Ovary (tissue), 9 donors: ENCODE data around the gene CTLA4. TPM values are rescaled to one million over a fixed set of nuclear protein-coding genes. Genes with fewer than 3 reads are reported as not detected.

Experiments used
- DNase-seq, 5 donors: peaks; one replicate each; pipeline ENCODE4 v3.0.0-alpha.2; 2019 to 2020
- H3K27ac ChIP-seq, 2 donors: fragments of 200-600 bp; one replicate each; pipeline versions ENCODE4 v1.5.1 to v1.8.0; 2019 to 2022
- H3K27me3 ChIP-seq: fragments of 200-600 bp; one replicate; pipeline ENCODE4 v1.8.0; 2022
- H3K36me3 ChIP-seq: fragments of 200-600 bp; sonication (generic); one replicate; pipeline ENCODE4 v1.5.1; 2019
- H3K4me1 ChIP-seq: one replicate; pipeline ENCODE4 v1.8.1; 2013; ENCODE audit warnings: mild to moderate bottlenecking, moderate library complexity; ENCODE audit not compliant: insufficient read depth
- H3K4me3 ChIP-seq: fragments of 200-600 bp; sonication (generic); one replicate; pipeline ENCODE4 v1.5.1; 2017
- H3K9me3 ChIP-seq, 2 donors: fragments of 200-600 bp in 1 of 2; sonication (generic) in 1 of 2; one replicate each; pipeline versions ENCODE4 v1.5.1 to v1.8.1; 2013 to 2019; ENCODE audit warnings: mild to moderate bottlenecking in 1 of 2, moderate library complexity in 1 of 2
- EP300 ChIP-seq: sonication (generic); formaldehyde crosslinking; IDR thresholded peaks from one replicate; pipeline ENCODE4 v1.6.1; 2017; ENCODE audit warnings: antibody characterized with exemption
- POLR2A ChIP-seq: fragments of 450-650 bp; IDR thresholded peaks from one replicate; pipeline ENCODE4 v1.6.1; 2017; ENCODE audit warnings: antibody characterized with exemption, mild to moderate bottlenecking, moderate library complexity
- WGBS, 3 donors: extraction: QIAGEN DNeasy Blood & Tissue Kit in 1 of 3; methylation state at CpG; one replicate each; pipeline versions ENCODE4 v1.1.5 to v1.1.7; 2013 to 2017; 5-methylcytosine and 5-hydroxymethylcytosine counted together
- intact Hi-C, 4 donors: fragments of 100-400 bp; cut with DNase I; formaldehyde crosslinking; loops; one replicate each; pipeline versions ENCODE4 v1.11.0 to v1.15.1; 2022 to 2023
- polyA plus RNA-seq, 2 donors: library from polyadenylated mRNA; stranded (reverse); fragments of 200-250 nt in 1 of 2; fragments of 350-450 nt in 1 of 2; fragmentation: Illumina TruSeq in 1 of 2; extraction: RNeasy Lipid Tissue Mini Kit (QIAGEN cat#74804) in 1 of 2; gene quantifications; one replicate each; pipeline ENCODE4 v1.2.3, GENCODE V29; 2013 to 2014
- total RNA-seq, 7 donors: library from RNA; depleted of rRNA in 2 of 7; stranded (reverse); fragments of >200 nt in 2 of 7; fragmentation: NEBNext Ultra II Directional in 3 of 7; extraction: Animal tissue kit (Norgen Biotek cat#: 25700) in 3 of 7; gene quantifications; one replicate each; pipeline versions ENCODE4 v1.1.0 to v1.2.4, GENCODE V29; 2016 to 2023
- TF ChIP-seq, protein P1 (sequence below), 3 donors: fragments of 450-650 bp in 2 of 3; fragments of 200-600 bp in 1 of 3; IDR thresholded peaks; one replicate each; pipeline versions ENCODE4 v1.5.1 to v1.8.0; 2016 to 2022; ENCODE audit warnings: antibody characterized with exemption in 3 of 3, mild to moderate bottlenecking in 1 of 3
- donor health status: DM: no; HTN: no; CAD: no; lungs with moderate emphysema.
- donor health status: DM: no; HTN: no; CAD: no.
- donor health status: Bipolar disorder and iron deficiency.
- donor health status: DM: yes; HTN: yes; CAD: no.
- donor health status: DM: no; HTN: no; CAD: no.
- donor health status: DM: yes; HTN: yes; CAD: no.

Gene CTLA4
- total and polyA plus RNA-seq, 9 donors, result 0.04 to 0.51 (median 0.17) TPM; not detected in 6

DNA sequence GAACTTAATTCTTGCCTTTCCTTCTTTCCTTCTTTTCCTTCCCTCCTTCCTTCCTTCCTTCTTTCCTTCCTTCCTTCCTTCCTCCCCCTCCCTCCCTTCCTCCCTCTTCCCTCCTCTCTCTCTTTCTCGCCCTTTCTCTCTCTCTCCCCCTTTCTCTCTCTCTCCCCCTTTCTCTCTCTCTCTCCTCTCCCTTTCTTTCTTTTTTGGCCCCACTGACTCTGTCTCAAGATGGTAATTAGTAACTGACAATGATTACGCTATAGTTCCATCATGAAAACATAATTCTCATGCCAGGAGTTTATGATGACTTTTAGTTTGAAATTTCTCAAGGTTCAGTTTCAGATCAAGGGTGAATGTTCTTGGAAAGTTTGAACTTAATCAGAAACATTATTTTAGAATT lies 14.8 kb upstream of the CTLA4 start:
- DNase-seq, result no peak
- no peaks in the 10 kb centered on the region for H3K4me1 ChIP-seq
- H3K27ac ChIP-seq, result no peak overlapping the region
- no peaks in the 10 kb centered on the region for H3K36me3 ChIP-seq
- H3K27me3 ChIP-seq, result no peaks in the 10 kb centered on the region
- no peaks in the 10 kb centered on the region for H3K9me3 ChIP-seq
- WGBS, 3 donors, result 45 to 60% (median 52%) methylated on average over 2 of the region's 2 CpGs
- intact Hi-C loops, result no loop called here
- TF ChIP-seq, protein P1, sequence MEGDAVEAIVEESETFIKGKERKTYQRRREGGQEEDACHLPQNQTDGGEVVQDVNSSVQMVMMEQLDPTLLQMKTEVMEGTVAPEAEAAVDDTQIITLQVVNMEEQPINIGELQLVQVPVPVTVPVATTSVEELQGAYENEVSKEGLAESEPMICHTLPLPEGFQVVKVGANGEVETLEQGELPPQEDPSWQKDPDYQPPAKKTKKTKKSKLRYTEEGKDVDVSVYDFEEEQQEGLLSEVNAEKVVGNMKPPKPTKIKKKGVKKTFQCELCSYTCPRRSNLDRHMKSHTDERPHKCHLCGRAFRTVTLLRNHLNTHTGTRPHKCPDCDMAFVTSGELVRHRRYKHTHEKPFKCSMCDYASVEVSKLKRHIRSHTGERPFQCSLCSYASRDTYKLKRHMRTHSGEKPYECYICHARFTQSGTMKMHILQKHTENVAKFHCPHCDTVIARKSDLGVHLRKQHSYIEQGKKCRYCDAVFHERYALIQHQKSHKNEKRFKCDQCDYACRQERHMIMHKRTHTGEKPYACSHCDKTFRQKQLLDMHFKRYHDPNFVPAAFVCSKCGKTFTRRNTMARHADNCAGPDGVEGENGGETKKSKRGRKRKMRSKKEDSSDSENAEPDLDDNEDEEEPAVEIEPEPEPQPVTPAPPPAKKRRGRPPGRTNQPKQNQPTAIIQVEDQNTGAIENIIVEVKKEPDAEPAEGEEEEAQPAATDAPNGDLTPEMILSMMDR (IDR thresholded peaks at IDR 0.05), result no peak
- TF ChIP-seq POLR2A (no peak), EP300 (no peak)
- H3K4me3 ChIP-seq, result no peak overlapping the region

DNA sequence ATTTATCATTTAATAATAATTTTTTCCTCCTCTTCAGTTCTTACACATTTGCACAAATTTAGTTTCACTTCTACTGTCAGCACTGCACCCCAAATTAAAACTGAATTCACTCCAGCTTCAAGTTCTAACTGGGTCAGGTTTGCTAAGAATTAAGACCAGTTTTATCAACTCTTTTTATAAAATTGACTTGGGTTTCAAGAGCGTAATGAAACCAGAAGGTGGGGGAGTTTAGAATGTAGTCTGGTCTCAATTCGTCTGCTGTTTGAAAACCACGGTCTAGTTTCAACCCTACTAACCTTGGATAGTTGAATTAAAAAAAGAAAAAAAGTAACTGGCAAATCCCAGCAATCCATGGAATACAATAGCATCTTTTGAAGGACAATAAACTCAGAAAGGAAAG lies 14.3 kb upstream of the CTLA4 start:
- H3K9me3 ChIP-seq, result no peaks in the 10 kb centered on the region
- intact Hi-C loops, result no loop called here
- H3K4me1 ChIP-seq, result no peaks in the 10 kb centered on the region
- H3K27me3 ChIP-seq, result no peaks in the 10 kb centered on the region
- no peaks in the 10 kb centered on the region for H3K36me3 ChIP-seq
- no peak for DNase-seq
- WGBS, 3 donors, result 8 to 20% (median 13%) methylated on average over 3 of the region's 3 CpGs
- H3K4me3 ChIP-seq, result no peak overlapping the region
- no peak overlapping the region for H3K27ac ChIP-seq
- TF ChIP-seq, protein P1 (IDR thresholded peaks at IDR 0.05), result no peak
- TF ChIP-seq EP300 (no peak), POLR2A (no peak)

DNA sequence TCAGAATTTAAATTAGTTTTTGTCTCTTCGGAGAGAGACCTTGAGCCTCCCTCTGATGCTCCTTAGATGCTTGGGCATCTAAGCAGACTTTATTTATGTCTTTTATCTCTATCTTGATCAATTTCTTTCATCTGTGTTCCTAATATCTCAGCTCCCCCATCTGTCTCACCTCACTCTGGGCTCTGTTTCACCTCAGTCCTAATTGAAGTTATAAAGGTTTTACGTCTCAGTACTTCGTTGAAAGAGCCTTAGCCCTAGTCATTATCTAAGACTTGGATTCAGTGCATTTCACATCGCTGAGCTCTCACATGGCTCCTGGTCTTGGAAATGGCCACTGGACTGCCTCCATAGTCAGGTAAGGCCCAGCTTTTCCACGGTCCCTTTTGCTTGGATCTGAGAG lies 13.8 kb upstream of the CTLA4 start:
- Histone ChIP-seq H3K27me3 (no peaks in the 10 kb centered on the region), H3K4me3 (no peak overlapping the region), H3K36me3 (no peaks in the 10 kb centered on the region), H3K27ac (no peak overlapping the region), H3K4me1 (no peaks in the 10 kb centered on the region), H3K9me3 (no peaks in the 10 kb centered on the region)
- WGBS, 3 donors, result 77 to 83% (median 81%) methylated on average over 5 of the region's 5 CpGs
- no peak for DNase-seq
- TF ChIP-seq POLR2A (no peak), EP300 (no peak)
- TF ChIP-seq, protein P1 (IDR thresholded peaks at IDR 0.05), result no peak
- intact Hi-C loops, result no loop called here

DNA sequence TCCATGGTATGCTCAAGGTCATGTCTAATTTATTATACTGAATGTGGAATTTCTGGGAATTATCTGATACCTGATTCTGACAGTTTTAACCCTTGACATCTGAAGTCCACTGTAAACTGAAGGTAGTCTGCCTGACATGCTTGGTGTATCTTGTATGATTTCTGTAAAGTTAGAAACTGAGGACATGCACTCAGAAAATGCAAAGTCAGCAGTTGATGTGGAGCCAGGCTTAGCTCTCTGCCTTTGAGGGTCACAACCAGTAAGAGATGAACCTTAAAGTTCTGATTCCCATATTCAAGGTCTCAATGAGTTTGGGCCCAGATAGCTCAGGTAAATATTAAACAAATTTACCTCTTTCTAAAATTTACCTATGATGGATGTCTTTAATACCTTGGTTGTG lies 12.3 kb upstream of the CTLA4 start:
- DNase-seq, result no peak
- H3K4me1 ChIP-seq, result no peaks in the 10 kb centered on the region
- no peak overlapping the region for H3K27ac ChIP-seq
- no peaks in the 10 kb centered on the region for H3K36me3 ChIP-seq
- TF ChIP-seq POLR2A (no peak), EP300 (no peak)
- TF ChIP-seq, protein P1 (IDR thresholded peaks at IDR 0.05), result no peak
- intact Hi-C loops, result no loop called here
- no peaks in the 10 kb centered on the region for H3K9me3 ChIP-seq
- no peak overlapping the region for H3K4me3 ChIP-seq
- no peaks in the 10 kb centered on the region for H3K27me3 ChIP-seq

DNA sequence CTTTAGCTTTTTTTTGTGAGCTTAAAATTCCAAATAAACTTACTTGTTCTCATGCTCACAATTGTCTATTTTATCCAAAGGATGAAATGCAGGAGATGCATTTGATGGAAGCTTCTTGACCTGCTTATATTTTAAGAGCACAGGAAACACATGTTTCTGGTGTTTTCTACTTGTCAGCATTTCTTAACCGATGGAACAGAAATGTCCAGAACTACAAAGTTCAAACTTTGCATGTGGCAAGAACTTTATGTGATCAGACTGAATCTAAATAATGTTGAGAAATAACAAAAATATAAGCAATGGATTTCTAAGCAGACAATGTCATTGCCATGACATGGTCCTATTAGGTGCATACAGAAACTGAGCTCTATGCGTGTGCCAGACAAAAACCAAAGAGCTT lies 9.9 kb upstream of the CTLA4 start:
- WGBS, 3 donors, result 37 to 58% (median 44%) methylated on average over 2 of the region's 2 CpGs
- DNase-seq, result no peak
- TF ChIP-seq, protein P1 (IDR thresholded peaks at IDR 0.05), result no peak
- TF ChIP-seq EP300 (no peak), POLR2A (no peak)
- Histone ChIP-seq H3K36me3 (no peaks in the 10 kb centered on the region), H3K4me1 (no peaks in the 10 kb centered on the region), H3K9me3 (no peaks in the 10 kb centered on the region), H3K27me3 (no peaks in the 10 kb centered on the region), H3K4me3 (no peak overlapping the region), H3K27ac (no peak overlapping the region)
- intact Hi-C loops, result no loop called here
